NCI-H524 treated with DMSO at 0.1 percent for 48 hours (cell line): ENCODE data around the gene NPM1.
"Not testable (repeated sequence)": the region's sequence is repeated elsewhere in the genome, so short reads cannot be mapped to it uniquely, and the experiment has no call there.

Experiments
- DNase-seq: peaks from one replicate; lab custom pipeline; 2025; lab: John Stamatoyannopoulos, UW

Gene NPM1

GRCh38 chr5:171413153-171413910, 25.7 kb downstream of the NPM1 start:
- no peak for DNase-seq

- not testable (repeated sequence) for DNase-seq
Observed at GRCh38 chr5:171413993-171414392, 26.3 kb downstream of the NPM1 start.

- no peak for DNase-seq
Observed at GRCh38 chr5:171415115-171415730, 27.6 kb downstream of the NPM1 start.

- no peak for DNase-seq
Observed at GRCh38 chr5:171416160-171417049, 28.8 kb downstream of the NPM1 start.

GRCh38 chr5:171418316-171418981, 30.8 kb downstream of the NPM1 start:
- no peak for DNase-seq

- DNase-seq, result no peak
Observed at GRCh38 chr5:171418982-171419687, 31.5 kb downstream of the NPM1 start, which contains the start of gene FGF18. Gene FGF18, plus strand, starts transcription at chr5:171419647. Its CDS starts 553 bp downstream, at chr5:171420200.

GRCh38 chr5:171419688-171420430, 32.2 kb downstream of the NPM1 start:
- DNase-seq, result no peak

GRCh38 chr5:171420431-171421241, 33.0 kb downstream of the NPM1 start:
- DNase-seq, result no peak

- DNase-seq, result no peak
Observed at GRCh38 chr5:171421331-171422262, 33.9 kb downstream of the NPM1 start.

- no peak for DNase-seq
Observed at GRCh38 chr5:171422495-171422894, 34.8 kb downstream of the NPM1 start.

GRCh38 chr5:171422902-171423663, 35.4 kb downstream of the NPM1 start:
- no peak for DNase-seq

GRCh38 chr5:171424726-171425125, 37.1 kb downstream of the NPM1 start:
- no peak for DNase-seq

- DNase-seq, result no peak
Observed at GRCh38 chr5:171425596-171426244, 38.1 kb downstream of the NPM1 start.

GRCh38 chr5:171426266-171426665, 38.6 kb downstream of the NPM1 start:
- no peak for DNase-seq

- DNase-seq, result no peak
Observed at GRCh38 chr5:171426680-171427079, 39.0 kb downstream of the NPM1 start.

- DNase-seq, result no peak
Observed at GRCh38 chr5:171427318-171428167, 39.9 kb downstream of the NPM1 start.
